Cardiac muscle cell (in vitro differentiated cells and primary cell): ENCODE data around the gene DCAF17. TPM values are rescaled to one million over a fixed set of nuclear protein-coding genes. Genes with fewer than 3 reads are reported as not detected.
A peak's percentile ranks its signal among the peaks of the same experiment; 100 is the strongest.
"Not testable (repeated sequence)": the region's sequence is repeated elsewhere in the genome, so short reads cannot be mapped to it uniquely, and the experiment has no call there.

Experiments
- DNase-seq, 2 donors: peaks; one replicate each; pipeline versions ENCODE4 v3.0.0 to v3.0.0-alpha.2; 2010 to 2017; ENCODE audit warnings: low read depth in 1 of 2, low spot score in 1 of 2
- H3K27ac ChIP-seq: fragments of 200-600 bp; sonication (generic); 2 replicates; pipeline ENCODE4 v1.5.1; 2016
- H3K27me3 ChIP-seq: fragments of 200-600 bp; sonication (generic); 2 replicates; pipeline ENCODE4 v1.6.0; 2016; ENCODE audit warnings: control low read depth
- H3K36me3 ChIP-seq: fragments of 200-600 bp; sonication (generic); 2 replicates; pipeline ENCODE4 v1.5.1; 2016; ENCODE audit warnings: control low read depth
- H3K4me1 ChIP-seq: fragments of 200-600 bp; sonication (generic); 2 replicates; pipeline ENCODE4 v1.8.1; 2017; ENCODE audit warnings: low read depth, mild to moderate bottlenecking, mixed run types
- H3K4me3 ChIP-seq: fragments of 200-600 bp; sonication (generic); 2 replicates; pipeline ENCODE4 v1.5.1; 2016; ENCODE audit warnings: mild to moderate bottlenecking
- H3K9me3 ChIP-seq: fragments of 200-600 bp; sonication (generic); 2 replicates; pipeline ENCODE4 v1.5.1; 2017; ENCODE audit warnings: low read depth, mild to moderate bottlenecking, control low read depth
- polyA plus RNA-seq: library from polyadenylated mRNA; unstranded; fragments of >200 nt; fragmentation: Nextera tagmentation; extraction: Ambion mirVana; gene quantifications from 2 replicates; pipeline ENCODE4 v1.2.1, GENCODE V29; 2016
- total RNA-seq: library from RNA; depleted of rRNA; stranded (reverse); fragments of >200 nt; gene quantifications from 2 replicates; pipeline ENCODE4 v1.2.3, GENCODE V29; 2016
- TF ChIP-seq, protein P1 (sequence below): IDR thresholded peaks from 2 replicates; pipeline ENCODE4 v1.5.1; 2012; ENCODE audit warnings: low read depth, mild to moderate bottlenecking, low read length

DCAF17 gene
- total and polyA plus RNA-seq, 2 experiments from 2014 or later, result 9.5 to 11.4 TPM

DNA sequence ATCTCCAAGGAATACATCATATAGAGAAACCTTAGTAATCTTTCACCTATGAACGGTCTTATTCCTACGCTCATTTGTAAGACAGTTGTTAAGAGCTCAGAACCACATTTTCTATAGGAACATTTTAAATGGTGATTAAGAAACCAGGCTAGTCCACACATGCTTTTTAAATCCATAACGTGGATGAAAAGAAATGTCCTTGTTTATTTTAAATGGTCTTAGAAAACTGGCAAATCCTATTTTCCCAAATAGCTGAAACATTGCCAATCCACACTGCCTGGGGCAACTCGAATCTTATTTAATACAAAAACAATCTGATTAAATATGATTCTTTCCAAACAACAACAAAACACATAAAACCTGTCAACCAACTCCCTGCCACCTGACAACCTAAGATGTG lies 23.9 kb upstream of the DCAF17 start:
- Histone ChIP-seq H3K27ac (no peak overlapping the region), H3K27me3 (no peaks in the 10 kb centered on the region), H3K4me3 (no peak overlapping the region), H3K36me3 (no peaks in the 10 kb centered on the region), H3K9me3 (no peaks in the 10 kb centered on the region), H3K4me1 (no peaks in the 10 kb centered on the region)
- TF ChIP-seq, protein P1, sequence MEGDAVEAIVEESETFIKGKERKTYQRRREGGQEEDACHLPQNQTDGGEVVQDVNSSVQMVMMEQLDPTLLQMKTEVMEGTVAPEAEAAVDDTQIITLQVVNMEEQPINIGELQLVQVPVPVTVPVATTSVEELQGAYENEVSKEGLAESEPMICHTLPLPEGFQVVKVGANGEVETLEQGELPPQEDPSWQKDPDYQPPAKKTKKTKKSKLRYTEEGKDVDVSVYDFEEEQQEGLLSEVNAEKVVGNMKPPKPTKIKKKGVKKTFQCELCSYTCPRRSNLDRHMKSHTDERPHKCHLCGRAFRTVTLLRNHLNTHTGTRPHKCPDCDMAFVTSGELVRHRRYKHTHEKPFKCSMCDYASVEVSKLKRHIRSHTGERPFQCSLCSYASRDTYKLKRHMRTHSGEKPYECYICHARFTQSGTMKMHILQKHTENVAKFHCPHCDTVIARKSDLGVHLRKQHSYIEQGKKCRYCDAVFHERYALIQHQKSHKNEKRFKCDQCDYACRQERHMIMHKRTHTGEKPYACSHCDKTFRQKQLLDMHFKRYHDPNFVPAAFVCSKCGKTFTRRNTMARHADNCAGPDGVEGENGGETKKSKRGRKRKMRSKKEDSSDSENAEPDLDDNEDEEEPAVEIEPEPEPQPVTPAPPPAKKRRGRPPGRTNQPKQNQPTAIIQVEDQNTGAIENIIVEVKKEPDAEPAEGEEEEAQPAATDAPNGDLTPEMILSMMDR, result no peak
- DNase-seq, result no peak

DNA sequence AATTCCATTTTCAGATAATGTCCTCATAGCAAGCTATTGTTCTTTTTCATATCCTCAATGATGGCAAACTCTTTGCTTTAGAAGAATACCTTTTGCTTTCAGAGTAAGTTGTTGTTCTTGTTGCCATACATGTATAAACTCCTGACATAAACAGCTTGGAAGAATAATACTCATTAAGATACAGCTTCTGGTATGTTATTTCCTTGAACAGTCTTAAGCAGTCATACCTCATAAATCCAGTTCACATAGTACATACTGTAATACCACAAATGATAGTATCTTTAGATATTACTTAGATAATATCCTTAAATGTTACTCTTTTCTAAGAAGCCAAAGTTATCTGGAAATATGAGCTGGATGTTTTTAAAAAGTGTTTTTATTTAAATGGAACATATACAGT lies 23.4 kb upstream of the DCAF17 start:
- H3K4me1 ChIP-seq, result no peaks in the 10 kb centered on the region
- no peaks in the 10 kb centered on the region for H3K27me3 ChIP-seq
- no peaks in the 10 kb centered on the region for H3K9me3 ChIP-seq
- H3K36me3 ChIP-seq, result no peaks in the 10 kb centered on the region
- TF ChIP-seq, protein P1, result no peak
- no peak overlapping the region for H3K27ac ChIP-seq
- no peak overlapping the region for H3K4me3 ChIP-seq
- no peak for DNase-seq

- no peaks in the 10 kb centered on the region for H3K9me3 ChIP-seq
- no peaks in the 10 kb centered on the region for H3K36me3 ChIP-seq
- no peak overlapping the region for H3K27ac ChIP-seq
- no peak overlapping the region for H3K4me3 ChIP-seq
- H3K4me1 ChIP-seq, result no peaks in the 10 kb centered on the region
- no peaks in the 10 kb centered on the region for H3K27me3 ChIP-seq
- TF ChIP-seq, protein P1, result no peak
- no peak for DNase-seq
These were observed 22.8 kb upstream of the DCAF17 start for GRCh38 chr2:171411214-171411613.

DNA sequence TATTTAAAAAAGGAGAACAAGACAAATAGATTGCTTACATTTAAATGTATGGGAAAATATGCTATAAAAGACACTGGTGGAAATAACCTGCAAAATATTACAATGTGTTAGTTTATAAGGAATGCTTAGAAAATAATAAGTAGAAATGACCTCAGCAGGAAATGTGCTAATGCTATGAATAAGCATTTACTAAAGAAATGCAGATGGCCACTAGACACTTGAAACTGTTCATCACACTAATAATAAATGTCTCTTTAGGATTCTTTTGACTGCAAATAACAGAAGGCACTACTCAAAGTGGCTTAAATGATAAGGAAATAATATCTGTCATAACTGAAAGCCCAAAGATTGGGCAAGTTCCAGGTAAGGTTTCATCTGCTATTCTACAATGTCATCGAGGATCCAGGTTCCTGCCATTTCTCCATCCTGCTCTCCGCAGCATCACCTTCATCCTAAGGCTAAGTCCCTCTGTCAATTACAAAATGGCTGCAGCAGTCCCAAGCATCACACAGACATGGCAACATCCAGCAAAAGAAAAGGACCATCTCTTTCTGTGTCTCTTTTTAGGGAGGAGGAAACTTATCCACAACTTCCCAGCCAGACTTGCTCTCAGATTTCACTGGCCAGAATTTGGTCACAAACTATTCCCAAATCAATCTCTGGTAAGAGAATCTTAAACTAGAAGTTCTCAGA lies 22.1 kb upstream of the DCAF17 start:
- TF ChIP-seq, protein P1, result no peak
- peak in 1 of 2 donors; percentile 13 for DNase-seq
- Histone ChIP-seq H3K36me3 (no peaks in the 10 kb centered on the region), H3K4me3 (no peak overlapping the region), H3K27ac (no peak overlapping the region), H3K4me1 (no peaks in the 10 kb centered on the region), H3K27me3 (no peaks in the 10 kb centered on the region), H3K9me3 (no peaks in the 10 kb centered on the region)

GRCh38 chr2:171412571-171413175 lies 21.4 kb upstream of the DCAF17 start:
- H3K27ac ChIP-seq, result no peak overlapping the region
- no peaks in the 10 kb centered on the region for H3K9me3 ChIP-seq
- no peaks in the 10 kb centered on the region for H3K36me3 ChIP-seq
- TF ChIP-seq, protein P1, result no peak
- no peak overlapping the region for H3K4me3 ChIP-seq
- H3K4me1 ChIP-seq, result no peaks in the 10 kb centered on the region
- peak in 1 of 2 donors; percentile 41 for DNase-seq
- H3K27me3 ChIP-seq, result no peaks in the 10 kb centered on the region

DNA sequence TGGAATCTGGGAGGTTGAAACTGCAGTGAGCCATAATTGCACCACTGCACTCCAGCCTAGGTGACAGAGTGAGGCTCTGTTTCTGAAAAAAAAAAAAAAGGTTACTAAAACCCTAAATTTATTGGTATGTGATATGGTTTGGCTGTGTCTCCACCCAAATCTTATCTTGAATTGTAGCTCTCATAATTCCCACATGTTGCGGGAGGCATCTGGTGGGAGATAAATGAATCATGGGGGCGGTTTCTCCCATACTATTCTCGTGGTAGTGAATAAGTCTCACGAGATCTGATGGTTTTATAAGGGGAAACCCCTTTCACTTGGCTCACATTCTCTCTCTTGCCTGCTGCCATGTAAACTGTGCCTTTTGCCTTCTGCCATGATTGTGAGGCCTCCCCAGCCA lies 19.4 kb upstream of the DCAF17 start:
- not testable (repeated sequence) for DNase-seq, H3K4me3 ChIP-seq, H3K27me3 ChIP-seq, H3K4me1 ChIP-seq, H3K9me3 ChIP-seq, H3K36me3 ChIP-seq, H3K27ac ChIP-seq
